ENCODE data around the gene SRBD1. TPM values are rescaled to one million over a fixed set of nuclear protein-coding genes. Genes with fewer than 3 reads are reported as not detected.

Gene SRBD1
- total RNA-seq, 1 experiment from 2014 or later, result 19.8 TPM

DNA sequence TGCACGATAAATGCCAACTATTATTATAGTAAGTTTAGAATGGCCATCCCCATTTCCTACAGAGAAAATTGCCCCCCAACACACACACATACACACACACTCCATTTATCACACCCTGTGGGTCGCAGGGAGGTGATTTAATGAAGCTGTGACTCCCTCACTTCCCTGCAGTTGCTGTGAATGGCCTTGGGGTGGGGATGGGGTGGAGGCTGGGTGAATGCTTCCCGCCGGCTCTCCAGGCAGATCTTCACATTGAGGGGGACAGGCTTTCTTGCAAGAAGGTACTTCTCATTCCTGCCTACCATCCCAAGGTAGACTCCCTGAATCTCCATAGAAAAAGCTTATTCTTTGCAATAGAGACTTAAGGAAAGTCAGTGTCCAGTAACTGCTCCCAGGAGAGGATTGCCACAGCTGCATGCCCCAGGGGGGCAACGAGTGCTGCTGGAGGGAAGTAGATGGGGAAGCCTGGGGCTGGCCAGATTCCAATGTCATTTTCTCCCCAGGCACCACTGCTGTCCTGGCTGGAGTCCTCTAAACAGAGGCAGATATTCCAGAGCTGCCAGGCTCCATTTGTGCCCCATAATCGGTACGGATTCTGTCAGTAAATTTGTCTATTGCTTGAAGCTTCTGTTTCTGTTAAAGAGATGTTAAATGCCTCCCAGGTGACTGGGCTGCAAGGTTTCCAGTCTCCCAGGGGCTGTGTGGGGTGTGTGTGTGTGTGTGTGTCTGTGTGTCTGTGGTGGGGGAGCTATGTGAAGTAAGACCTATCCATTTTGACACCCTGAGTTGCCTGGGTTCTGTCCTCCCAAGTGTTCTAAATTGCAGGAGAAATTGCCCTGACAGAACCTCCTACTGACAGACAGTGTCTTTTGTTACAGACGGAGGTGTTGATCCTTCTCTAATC, 265.5 kb downstream of the SRBD1 start:
- no peak for ATAC-seq
- no peaks in the 10 kb centered on the region for H3K36me3 ChIP-seq (ENCODE audit: low read depth, low read length)
- TF ChIP-seq EZH2phosphoT487 (IDR thresholded peaks at IDR 0.05; ENCODE audit: borderline replicate concordance, low read length), result no peak
- H3K4me2 ChIP-seq (ENCODE audit: low read length), result no peak overlapping the region
- no peaks in the 10 kb centered on the region for H3F3A ChIP-seq (ENCODE audit: low read length, unreplicated experiment)
- DNase-seq, result no peak
- no TSS peak for BruUV-seq (replicated peaks)
- H3K79me2 ChIP-seq (ENCODE audit: low read length), result no peaks in the 10 kb centered on the region
- no peak overlapping the region for H3K9ac ChIP-seq (ENCODE audit: low read length)
- ChIA-PET CTCF (interaction anchor here (0.6 kb wide), 1 partner anchor 87 kb away, joined by 3 read pairs; no protein-coding TSS in a partner anchor), POLR2A (ENCODE audit: unreplicated experiment) (interaction anchor here (0.6 kb wide), 1 partner anchor 73 kb away, joined by 3 read pairs; no protein-coding TSS in a partner anchor)
- no peak overlapping the region for H3K27ac ChIP-seq (ENCODE audit: low read length)
- H3K9me2 ChIP-seq (replicated peaks; ENCODE audit: low read length), result no peaks in the 10 kb centered on the region
- no peaks in the 10 kb centered on the region for H3K27me3 ChIP-seq (ENCODE audit: low read length)
- no peaks in the 10 kb centered on the region for H3K9me3 ChIP-seq (ENCODE audit: low read length)
- H2AFZ ChIP-seq (ENCODE audit: low read length), result no peak overlapping the region
- H4K20me1 ChIP-seq (ENCODE audit: low read length), result no peaks in the 10 kb centered on the region
- intact Hi-C loops (cut with micrococcal nuclease), result no loop called here
- H3K4me3 ChIP-seq (ENCODE audit: low read length), result no peak overlapping the region
- no peaks in the 10 kb centered on the region for H3K4me1 ChIP-seq (ENCODE audit: insufficient read depth, low read length)

DNA sequence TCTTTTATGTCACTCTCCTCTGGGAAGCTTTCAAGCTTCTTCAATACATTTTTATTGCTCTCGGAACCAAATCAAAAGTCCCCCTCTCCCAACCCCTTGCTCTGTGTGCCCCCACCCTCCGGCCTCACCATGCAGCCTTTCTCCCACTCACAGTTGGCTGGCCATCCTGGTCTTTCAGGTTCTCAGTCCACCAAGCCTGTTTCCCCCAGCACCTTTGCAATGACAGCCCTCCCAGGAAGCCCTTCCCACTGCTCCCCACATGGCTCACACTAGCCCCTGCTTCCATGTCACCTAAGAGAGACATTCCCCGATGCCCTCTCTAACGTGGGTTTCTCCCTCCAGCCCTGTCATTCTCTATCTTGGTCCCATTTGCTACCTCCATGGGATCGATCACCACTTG, 266.6 kb downstream of the SRBD1 start:
- H3K4me2 ChIP-seq (ENCODE audit: low read length), result no peak overlapping the region
- ATAC-seq (no peak), DNase-seq (no peak)
- H3K9me3 ChIP-seq (ENCODE audit: low read length), result no peaks in the 10 kb centered on the region
- TF ChIP-seq EZH2 (IDR thresholded peaks at IDR 0.05; ENCODE audit: low read length, unreplicated experiment) (no peak), EZH2phosphoT487 (IDR thresholded peaks at IDR 0.05; ENCODE audit: borderline replicate concordance, low read length) (no peak)
- TF ChIP-seq, protein P1, sequence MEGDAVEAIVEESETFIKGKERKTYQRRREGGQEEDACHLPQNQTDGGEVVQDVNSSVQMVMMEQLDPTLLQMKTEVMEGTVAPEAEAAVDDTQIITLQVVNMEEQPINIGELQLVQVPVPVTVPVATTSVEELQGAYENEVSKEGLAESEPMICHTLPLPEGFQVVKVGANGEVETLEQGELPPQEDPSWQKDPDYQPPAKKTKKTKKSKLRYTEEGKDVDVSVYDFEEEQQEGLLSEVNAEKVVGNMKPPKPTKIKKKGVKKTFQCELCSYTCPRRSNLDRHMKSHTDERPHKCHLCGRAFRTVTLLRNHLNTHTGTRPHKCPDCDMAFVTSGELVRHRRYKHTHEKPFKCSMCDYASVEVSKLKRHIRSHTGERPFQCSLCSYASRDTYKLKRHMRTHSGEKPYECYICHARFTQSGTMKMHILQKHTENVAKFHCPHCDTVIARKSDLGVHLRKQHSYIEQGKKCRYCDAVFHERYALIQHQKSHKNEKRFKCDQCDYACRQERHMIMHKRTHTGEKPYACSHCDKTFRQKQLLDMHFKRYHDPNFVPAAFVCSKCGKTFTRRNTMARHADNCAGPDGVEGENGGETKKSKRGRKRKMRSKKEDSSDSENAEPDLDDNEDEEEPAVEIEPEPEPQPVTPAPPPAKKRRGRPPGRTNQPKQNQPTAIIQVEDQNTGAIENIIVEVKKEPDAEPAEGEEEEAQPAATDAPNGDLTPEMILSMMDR (conservative IDR thresholded peaks at IDR 0.05; ENCODE audit: low read depth, low read length), result no peak
- no peaks in the 10 kb centered on the region for H4K20me1 ChIP-seq (ENCODE audit: low read length)
- no peaks in the 10 kb centered on the region for H3F3A ChIP-seq (ENCODE audit: low read length, unreplicated experiment)
- H3K27ac ChIP-seq (ENCODE audit: low read length), result no peak overlapping the region
- ChIA-PET CTCF (no interaction called here), POLR2A (ENCODE audit: unreplicated experiment) (no interaction called here)
- H3K9me2 ChIP-seq (replicated peaks; ENCODE audit: low read length), result no peaks in the 10 kb centered on the region
- no peaks in the 10 kb centered on the region for H3K27me3 ChIP-seq (ENCODE audit: low read length)
- BruUV-seq (replicated peaks), result no TSS peak
- no peak overlapping the region for H3K4me3 ChIP-seq (ENCODE audit: low read length)
- no peak overlapping the region for H2AFZ ChIP-seq (ENCODE audit: low read length)
- H3K4me1 ChIP-seq (ENCODE audit: insufficient read depth, low read length), result no peaks in the 10 kb centered on the region
- H3K9ac ChIP-seq (ENCODE audit: low read length), result no peak overlapping the region
- no peaks in the 10 kb centered on the region for H3K36me3 ChIP-seq (ENCODE audit: low read depth, low read length)
- intact Hi-C loops (cut with micrococcal nuclease), result no loop called here
- H3K79me2 ChIP-seq (ENCODE audit: low read length), result no peaks in the 10 kb centered on the region

DNA sequence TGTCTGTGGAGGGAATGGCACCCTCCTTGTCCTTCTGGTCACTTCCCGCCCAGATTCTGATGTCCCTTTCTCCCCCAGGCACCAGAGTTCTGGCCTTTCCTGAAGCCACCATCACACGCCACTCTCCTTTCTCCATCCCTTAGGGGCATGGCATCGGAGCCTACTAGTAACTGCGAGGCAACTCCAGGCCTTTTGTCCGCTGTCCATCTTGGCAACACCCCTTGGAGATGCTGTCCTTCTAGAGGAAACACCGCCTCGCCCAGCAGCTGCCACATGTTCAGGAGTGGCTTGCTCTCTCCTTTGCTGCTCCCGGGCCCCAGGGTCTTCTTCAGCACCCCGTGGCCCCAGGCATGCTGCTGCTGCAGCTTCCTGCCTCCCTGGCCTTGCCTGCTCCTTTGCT, 267.0 kb downstream of the SRBD1 start:
- TF ChIP-seq EZH2 (IDR thresholded peaks at IDR 0.05; ENCODE audit: low read length, unreplicated experiment) (no peak), EZH2phosphoT487 (IDR thresholded peaks at IDR 0.05; ENCODE audit: borderline replicate concordance, low read length) (no peak)
- TF ChIP-seq, protein P1 (conservative IDR thresholded peaks at IDR 0.05; ENCODE audit: low read depth, low read length), result no peak
- Histone ChIP-seq H4K20me1 (ENCODE audit: low read length) (no peaks in the 10 kb centered on the region), H3K27me3 (ENCODE audit: low read length) (no peaks in the 10 kb centered on the region), H3K9ac (ENCODE audit: low read length) (no peak overlapping the region), H3K27ac (ENCODE audit: low read length) (no peak overlapping the region), H3K79me2 (ENCODE audit: low read length) (no peaks in the 10 kb centered on the region), H3K9me2 (replicated peaks; ENCODE audit: low read length) (no peaks in the 10 kb centered on the region), H3K36me3 (ENCODE audit: low read depth, low read length) (no peaks in the 10 kb centered on the region), H3K4me2 (ENCODE audit: low read length) (no peak overlapping the region), H3K4me1 (ENCODE audit: insufficient read depth, low read length) (no peaks in the 10 kb centered on the region), H3K4me3 (ENCODE audit: low read length) (no peak overlapping the region), H3K9me3 (ENCODE audit: low read length) (no peaks in the 10 kb centered on the region), H3F3A (ENCODE audit: low read length, unreplicated experiment) (no peaks in the 10 kb centered on the region), H2AFZ (ENCODE audit: low read length) (no peak overlapping the region)
- no peak for ATAC-seq
- no TSS peak for BruUV-seq (replicated peaks)
- CTCF ChIA-PET, result no interaction called here
- POLR2A ChIA-PET (ENCODE audit: unreplicated experiment), result no interaction called here
- no peak for DNase-seq
- intact Hi-C loops (cut with micrococcal nuclease), result no loop called here

All from PC-3 (cell line).